IMR-90 (cell line): ENCODE results near the gene GRAMD1B. TPM values are rescaled to one million over a fixed set of nuclear protein-coding genes. Genes with fewer than 3 reads are reported as not detected.

Experiments
- ATAC-seq: fragments of 200-7000 bp; cut with Tn5 transposase; 2 replicates; pipeline ENCODE4 v1.9.1; 2020; ENCODE audit warnings: low read depth, mild to moderate bottlenecking, moderate library complexity
- BruUV-seq: library from RNA; stranded (reverse); fragments of 400-500 nt; replicated peaks from 2 replicates; lab custom pipeline; 2021; lab: Mats Ljungman, UMichigan
- CTCF ChIA-PET: fragments of 300-600 bp; formaldehyde crosslinking; extraction: SDS; loops from one replicate; lab custom pipeline; 2021; ENCODE audit warnings: antibody characterized with exemption; lab: Yijun Ruan, JAX
- POLR2A ChIA-PET: fragments of 300-600 bp; sonication (Branson Sonifier 250); formaldehyde crosslinking; loops from one replicate; lab custom pipeline; 2022; ENCODE audit warnings: antibody characterized with exemption; ENCODE audit not compliant: unreplicated experiment; lab: Charles Lee
- DNase-seq: peaks from one replicate; pipeline ENCODE4 v3.0.0; 2013
- H2AFZ ChIP-seq: replicated peaks from 2 replicates; pipeline ENCODE3; 2013; ENCODE audit warnings: low read length, mild to moderate bottlenecking; ENCODE audit not compliant: poor library complexity
- H2AK5ac ChIP-seq: 2 replicates; pipeline ENCODE4 v1.6.1; 2013; ENCODE audit warnings: low read depth, low read length, inconsistent platforms
- H2AK9ac ChIP-seq: replicated peaks from 2 replicates; pipeline ENCODE3; 2013; ENCODE audit warnings: mild to moderate bottlenecking, low read depth, low read length, moderate library complexity; ENCODE audit not compliant: poor library complexity
- H2BK120ac ChIP-seq: 2 replicates; pipeline ENCODE4 v1.6.1; 2013; ENCODE audit warnings: low read depth, low read length, inconsistent platforms
- H2BK15ac ChIP-seq: 3 replicates; pipeline ENCODE4 v1.6.1; 2013; ENCODE audit warnings: low read depth, low read length, inconsistent platforms
- H2BK20ac ChIP-seq: 2 replicates; pipeline ENCODE4 v1.6.1; 2013; ENCODE audit warnings: low read depth, mild to moderate bottlenecking, inconsistent platforms, low read length, moderate library complexity
- H2BK5ac ChIP-seq: 2 replicates; pipeline ENCODE4 v1.6.1; 2013; ENCODE audit warnings: mild to moderate bottlenecking, low read depth, low read length, inconsistent platforms; ENCODE audit not compliant: poor library complexity, severe bottlenecking
- H3K14ac ChIP-seq: replicated peaks from 2 replicates; pipeline ENCODE4 v1.6.1; 2013; ENCODE audit warnings: low read depth, low read length, inconsistent platforms
- H3K18ac ChIP-seq: 2 replicates; pipeline ENCODE4 v1.6.1; 2013; ENCODE audit warnings: low read depth, low read length, control low read depth
- H3K23ac ChIP-seq: 2 replicates; pipeline ENCODE4 v1.6.1; 2013; ENCODE audit warnings: low read depth, low read length, inconsistent platforms
- H3K27ac ChIP-seq: 2 replicates; pipeline ENCODE4 v1.5.1; 2013; ENCODE audit warnings: mild to moderate bottlenecking, control low read depth, low read length; ENCODE audit not compliant: insufficient read depth
- H3K27me3 ChIP-seq: 2 replicates; pipeline ENCODE4 v1.6.1; 2013; ENCODE audit warnings: low read length; ENCODE audit not compliant: control insufficient read depth, insufficient read depth
- H3K36me3 ChIP-seq: 2 replicates; pipeline ENCODE4 v1.6.1; 2013; ENCODE audit warnings: low read length, mixed read lengths; ENCODE audit not compliant: control insufficient read depth, insufficient read depth
- H3K4ac ChIP-seq: 2 replicates; pipeline ENCODE4 v1.6.1; 2013; ENCODE audit warnings: low read depth, low read length, inconsistent platforms
- H3K4me1 ChIP-seq: 2 replicates; pipeline ENCODE4 v1.6.1; 2013; ENCODE audit warnings: low read length, mixed read lengths; ENCODE audit not compliant: control insufficient read depth, insufficient read depth
- H3K4me2 ChIP-seq: 2 replicates; pipeline ENCODE4 v1.6.1; 2013; ENCODE audit warnings: low read depth, mild to moderate bottlenecking, control low read depth, low read length, moderate library complexity
- H3K4me3 ChIP-seq: 2 replicates; pipeline ENCODE4 v1.5.1; 2013; ENCODE audit warnings: low read depth, mild to moderate bottlenecking, control low read depth, low read length, moderate library complexity; ENCODE audit not compliant: insufficient read depth
- H3K56ac ChIP-seq: 2 replicates; pipeline ENCODE4 v1.6.1; 2013; ENCODE audit warnings: low read length, inconsistent platforms; ENCODE audit not compliant: insufficient read depth; ENCODE audit errors: extremely low read depth
- H3K79me1 ChIP-seq, 2 experiments: 2 replicates each; pipeline ENCODE4 v1.6.1; 2013; ENCODE audit warnings: low read length in 2 of 2, inconsistent platforms in 1 of 2, low read depth in 1 of 2
- H3K9ac ChIP-seq: 2 replicates; pipeline ENCODE4 v1.6.1; 2013; ENCODE audit warnings: low read depth, low read length, control low read depth
- H3K9me1 ChIP-seq: 2 replicates; pipeline ENCODE4 v1.6.1; 2013; ENCODE audit warnings: low read length, inconsistent platforms; ENCODE audit not compliant: insufficient read depth
- H3K9me3 ChIP-seq: 2 replicates; pipeline ENCODE4 v1.6.1; 2013; ENCODE audit warnings: low read length; ENCODE audit not compliant: control insufficient read depth, insufficient read depth
- H4K20me1 ChIP-seq: 2 replicates; pipeline ENCODE4 v1.6.1; 2013; ENCODE audit warnings: low read length, inconsistent platforms; ENCODE audit not compliant: insufficient read depth
- H4K5ac ChIP-seq: 2 replicates; pipeline ENCODE4 v1.6.1; 2013; ENCODE audit warnings: mild to moderate bottlenecking, low read depth, low read length, control low read depth
- H4K8ac ChIP-seq, 2 experiments: 2 replicates each; pipeline ENCODE4 v1.6.1; 2013; ENCODE audit warnings: low read depth in 2 of 2, low read length in 2 of 2, control low read depth in 1 of 2, inconsistent platforms in 1 of 2
- H4K91ac ChIP-seq: 2 replicates; pipeline ENCODE4 v1.6.1; 2013; ENCODE audit warnings: low read depth, low read length, inconsistent platforms; ENCODE audit not compliant: insufficient read depth
- CHD1 ChIP-seq: IDR thresholded peaks from 2 replicates; pipeline ENCODE4 v1.6.1; 2012; ENCODE audit warnings: low read depth, low read length, improper control_type of control experiment
- MAFK ChIP-seq: IDR thresholded peaks from 2 replicates; pipeline ENCODE4 v1.6.1; 2012; ENCODE audit warnings: low read depth, low read length, improper control_type of control experiment
- MAZ ChIP-seq: IDR thresholded peaks from 2 replicates; pipeline ENCODE4 v1.6.1; 2012; ENCODE audit warnings: low read depth, mild to moderate bottlenecking, low read length, improper control_type of control experiment, moderate library complexity, borderline replicate concordance
- MXI1 ChIP-seq: IDR thresholded peaks from 2 replicates; pipeline ENCODE4 v1.6.1; 2012; ENCODE audit warnings: low read depth, mild to moderate bottlenecking, low read length, moderate library complexity, borderline replicate concordance
- NFE2L2 ChIP-seq: fragments of 150-350 bp; IDR thresholded peaks from 2 replicates; pipeline ENCODE4 v1.6.1; 2016; ENCODE audit warnings: low read depth, mild to moderate bottlenecking, low read length
- RAD21 ChIP-seq: IDR thresholded peaks from 2 replicates; pipeline ENCODE4 v1.6.1; 2012; ENCODE audit warnings: low read length, improper control_type of control experiment
- RCOR1 ChIP-seq: IDR thresholded peaks from 2 replicates; pipeline ENCODE4 v1.6.1; 2012; ENCODE audit warnings: mild to moderate bottlenecking, low read length, improper control_type of control experiment; ENCODE audit not compliant: insufficient replicate concordance
- SMC3 ChIP-seq: fragments of 150-350 bp; IDR thresholded peaks from 2 replicates; pipeline ENCODE4 v1.6.1; 2016; ENCODE audit warnings: low read depth, mild to moderate bottlenecking, antibody characterized with exemption, low read length, moderate library complexity
- WGBS, 2 experiments: methylation state at CpG; one replicate each; pipeline versions ENCODE4 v1.1.5 to v1.1.7; 2013; ENCODE audit warnings: missing lambda C conversion rate in 2 of 2; ENCODE audit not compliant: insufficient read length in 1 of 2; ENCODE audit errors: extremely low coverage in 2 of 2; 5-methylcytosine and 5-hydroxymethylcytosine counted together
- dilution Hi-C: fragments of 300-500 bp; cut with HindIII; formaldehyde crosslinking; loops from one replicate; pipeline ENCODE4 v1.14.3; 2018; ENCODE audit warnings: low sequenced_read_pairs; ENCODE audit not compliant: unreplicated experiment
- in situ Hi-C: fragments of 300-500 bp; cut with MboI; formaldehyde crosslinking; loops from 3 replicates; pipeline ENCODE4 v1.14.3; 2019; ENCODE audit warnings: low sequenced_read_pairs, inconsistent platforms, mixed read lengths
- intact Hi-C: fragments of 100-400 bp; cut with micrococcal nuclease; formaldehyde crosslinking; loops from 2 replicates; pipeline ENCODE4 v1.10.0; 2022
- polyA plus RNA-seq, 3 experiments: library from polyadenylated mRNA; depleted of rRNA; stranded (reverse); fragments of >200 nt; gene quantifications; 2 replicates each; pipeline ENCODE4 v1.2.3, GENCODE V29; 2012; ENCODE audit warnings: low replicate concordance in 1 of 3
- total RNA-seq: library from RNA; depleted of rRNA; stranded (reverse); fragments of >200 nt; gene quantifications from 2 replicates; pipeline ENCODE4 v1.2.3, GENCODE V29; 2012
- TF ChIP-seq, protein P1 (sequence below): fragments of 150-350 bp; IDR thresholded peaks from 2 replicates; pipeline ENCODE4 v1.6.1; 2017; ENCODE audit warnings: mild to moderate bottlenecking, antibody characterized with exemption, low read length, low read depth

The GRAMD1B gene
- total and polyA plus RNA-seq, 2 of the 4 experiments (the other 2 are of a cell fraction), result 7.1 to 7.2 TPM

DNA sequence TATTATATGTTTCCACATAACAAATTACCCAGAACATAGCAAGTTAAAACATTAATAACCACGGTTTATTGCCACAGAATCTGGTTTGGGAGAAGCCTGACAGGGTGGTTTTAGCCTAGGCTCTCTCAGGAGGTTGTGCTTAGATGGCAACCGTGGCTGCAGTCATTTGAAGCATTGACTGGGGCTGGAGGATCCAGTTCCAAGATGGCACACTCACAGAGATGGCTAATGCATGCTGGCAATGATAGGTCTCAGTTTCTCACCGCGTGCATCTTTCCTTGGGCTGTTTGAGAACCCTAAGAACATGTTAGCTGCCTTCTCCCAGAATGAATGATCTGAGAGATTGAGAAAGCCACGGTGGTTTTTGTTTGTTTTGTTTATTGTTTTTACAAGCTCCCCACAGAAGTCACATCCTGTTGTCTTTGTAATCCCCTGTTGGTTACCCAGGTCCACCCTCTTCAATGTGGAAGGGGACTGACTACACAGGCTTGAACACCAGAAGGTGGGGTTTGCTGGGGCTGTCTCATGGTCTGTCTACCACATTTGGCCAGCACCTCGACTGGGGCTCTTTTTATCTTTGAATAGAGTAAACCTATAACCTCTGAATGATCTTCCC is 36.6 kb upstream of the GRAMD1B start:
- BruUV-seq, result no TSS peak
- no peak overlapping the region for H4K91ac ChIP-seq
- DNase-seq (no peak), ATAC-seq (no peak)
- H2BK120ac ChIP-seq, result no peak overlapping the region
- no peak overlapping the region for H2BK15ac ChIP-seq
- WGBS, 2 experiments, result 13% methylated on average over 1 of the region's 6 CpGs; no CpG with 5 or more reads in 1 of the 2 experiments
- H3K27me3 ChIP-seq, result peaks cover 32% of the 10 kb centered on the region
- no peak overlapping the region for H2BK5ac ChIP-seq
- H3K9ac ChIP-seq, result no peak overlapping the region
- H4K5ac ChIP-seq, result no peak overlapping the region
- CTCF ChIA-PET, result no interaction called here
- H3K36me3 ChIP-seq, result no peaks in the 10 kb centered on the region
- H2AK9ac ChIP-seq, result no peak overlapping the region
- no peaks in the 10 kb centered on the region for H3K79me1 ChIP-seq
- no peak overlapping the region for H3K18ac ChIP-seq
- no peak overlapping the region for H4K8ac ChIP-seq
- H3K9me3 ChIP-seq, result no peaks in the 10 kb centered on the region
- no peak overlapping the region for H3K4ac ChIP-seq
- dilution Hi-C loops, result no loop called here
- no peak overlapping the region for H3K56ac ChIP-seq
- no peak overlapping the region for H2BK20ac ChIP-seq
- no peak overlapping the region for H2AFZ ChIP-seq
- in situ Hi-C loops, result no loop called here
- intact Hi-C loops, result no loop called here
- no peaks in the 10 kb centered on the region for H3K9me1 ChIP-seq
- no peaks in the 10 kb centered on the region for H4K20me1 ChIP-seq
- H3K4me2 ChIP-seq, result no peak overlapping the region
- H3K14ac ChIP-seq, result no peak overlapping the region
- no peak for TF ChIP-seq RAD21
- no peak for TF ChIP-seq MXI1
- TF ChIP-seq NFE2L2, result no peak
- TF ChIP-seq, protein P1, sequence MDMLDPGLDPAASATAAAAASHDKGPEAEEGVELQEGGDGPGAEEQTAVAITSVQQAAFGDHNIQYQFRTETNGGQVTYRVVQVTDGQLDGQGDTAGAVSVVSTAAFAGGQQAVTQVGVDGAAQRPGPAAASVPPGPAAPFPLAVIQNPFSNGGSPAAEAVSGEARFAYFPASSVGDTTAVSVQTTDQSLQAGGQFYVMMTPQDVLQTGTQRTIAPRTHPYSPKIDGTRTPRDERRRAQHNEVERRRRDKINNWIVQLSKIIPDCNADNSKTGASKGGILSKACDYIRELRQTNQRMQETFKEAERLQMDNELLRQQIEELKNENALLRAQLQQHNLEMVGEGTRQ, result no peak
- TF ChIP-seq MAFK, result no peak
- TF ChIP-seq SMC3, result no peak
- no peak for TF ChIP-seq RCOR1
- no peak for TF ChIP-seq MAZ
- no peak for TF ChIP-seq CHD1
- H3K4me3 ChIP-seq, result no peak overlapping the region
- POLR2A ChIA-PET, result no interaction called here
- no peak overlapping the region for H3K23ac ChIP-seq
- no peak overlapping the region for H2AK5ac ChIP-seq
- no peak overlapping the region for H3K27ac ChIP-seq
- H3K4me1 ChIP-seq, result no peaks in the 10 kb centered on the region
